GM10266 (cell line): ENCODE measurements around the gene SRD5A2.

Experiments used
- DNase-seq: peaks from one replicate; pipeline ENCODE4 v3.0.0; 2012; ENCODE audit errors: extremely low spot score
- CTCF ChIP-seq: IDR thresholded peaks from 2 replicates; pipeline ENCODE4 v1.5.1; 2012; ENCODE audit warnings: mild to moderate bottlenecking, low read depth; ENCODE audit not compliant: control insufficient read depth, insufficient read depth; ENCODE audit errors: missing control alignments

SRD5A2 gene, protein sequence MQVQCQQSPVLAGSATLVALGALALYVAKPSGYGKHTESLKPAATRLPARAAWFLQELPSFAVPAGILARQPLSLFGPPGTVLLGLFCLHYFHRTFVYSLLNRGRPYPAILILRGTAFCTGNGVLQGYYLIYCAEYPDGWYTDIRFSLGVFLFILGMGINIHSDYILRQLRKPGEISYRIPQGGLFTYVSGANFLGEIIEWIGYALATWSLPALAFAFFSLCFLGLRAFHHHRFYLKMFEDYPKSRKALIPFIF

DNA sequence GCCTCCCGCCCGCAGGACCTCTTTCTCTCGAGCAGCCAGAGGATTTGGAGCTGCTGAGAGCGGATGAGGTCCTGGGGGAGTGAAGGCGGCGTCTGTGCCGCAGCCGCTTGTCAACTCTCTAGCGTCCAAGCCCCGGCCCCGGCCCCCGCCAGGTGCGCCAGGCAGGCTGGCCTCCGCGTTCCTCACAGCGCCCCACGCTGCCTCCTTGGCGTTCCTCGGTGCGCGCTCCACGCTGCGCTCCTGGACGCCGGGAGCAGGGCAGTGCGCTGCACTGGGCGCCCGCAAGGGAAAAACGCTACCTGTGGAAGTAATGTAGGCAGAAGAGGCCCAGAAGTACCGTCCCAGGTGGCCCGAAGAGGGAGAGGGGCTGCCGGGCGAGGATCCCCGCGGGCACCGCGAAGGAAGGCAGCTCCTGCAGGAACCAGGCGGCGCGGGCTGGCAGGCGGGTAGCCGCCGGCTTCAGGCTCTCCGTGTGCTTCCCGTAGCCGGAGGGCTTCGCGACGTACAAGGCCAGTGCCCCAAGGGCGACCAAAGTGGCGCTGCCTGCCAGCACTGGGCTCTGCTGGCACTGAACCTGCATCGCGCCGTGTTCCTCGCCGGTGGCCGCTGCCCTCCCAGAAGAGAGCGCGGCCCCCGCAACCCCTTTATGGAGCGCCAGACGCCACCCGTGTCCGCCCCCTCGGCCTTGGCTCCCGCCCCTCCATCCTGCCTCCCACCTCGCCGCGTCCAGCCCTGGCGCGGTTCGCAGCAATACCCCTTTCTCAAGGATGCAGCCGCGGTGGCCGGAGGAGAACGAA lies at the start of gene SRD5A2:
Gene SRD5A2, minus strand, starts transcription at position 618 of the 797 bp plus-strand sequence. Its CDS starts 38 bp downstream, at position 580.
- no peak for DNase-seq
- TF ChIP-seq CTCF, result no peak

- TF ChIP-seq CTCF, result no peak
- DNase-seq, result no peak
Observed at GRCh38 chr2:31606509-31606908, 25.8 kb upstream of the SRD5A2 start.

DNA sequence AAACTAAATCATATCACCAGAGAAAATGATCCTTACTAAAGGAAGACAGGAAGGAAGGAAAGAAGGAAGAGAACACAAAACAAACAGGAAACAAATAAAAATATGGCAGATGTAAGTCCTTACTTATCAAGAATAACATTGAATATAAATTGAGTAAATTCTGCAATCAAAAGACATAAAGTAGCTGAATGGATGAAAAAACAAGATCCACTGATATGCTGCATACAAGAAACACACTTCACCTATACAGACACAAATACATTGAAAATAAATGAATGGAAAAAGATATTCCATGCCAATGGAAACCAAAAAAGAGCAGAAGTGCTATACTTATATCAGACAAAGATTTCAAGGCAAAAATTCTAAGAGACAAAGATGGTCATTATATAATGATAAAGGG lies 18.0 kb upstream of the SRD5A2 start:
- TF ChIP-seq CTCF, result no peak
- DNase-seq, result no peak

DNA sequence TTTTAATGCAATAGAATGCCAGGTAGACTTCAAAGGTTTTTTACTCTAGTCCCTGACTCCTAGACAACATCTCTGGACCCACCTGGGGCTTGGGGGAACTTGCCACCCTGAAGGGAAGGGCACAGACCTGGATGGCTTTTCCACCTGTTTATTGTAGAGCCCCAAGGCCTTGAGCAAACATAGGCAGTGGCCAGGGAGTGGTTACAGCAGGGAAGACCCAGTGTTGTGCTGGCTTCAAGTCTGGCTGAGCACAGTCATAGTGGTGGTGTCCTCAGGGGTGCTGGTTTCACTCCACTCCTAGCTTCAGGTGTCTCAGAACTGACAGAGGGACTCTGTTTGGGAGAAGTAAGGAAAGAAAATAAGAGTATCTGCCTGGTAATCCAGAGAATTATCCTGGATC lies 5.5 kb upstream of the SRD5A2 start:
- DNase-seq, result no peak
- TF ChIP-seq CTCF, result no peak

DNA sequence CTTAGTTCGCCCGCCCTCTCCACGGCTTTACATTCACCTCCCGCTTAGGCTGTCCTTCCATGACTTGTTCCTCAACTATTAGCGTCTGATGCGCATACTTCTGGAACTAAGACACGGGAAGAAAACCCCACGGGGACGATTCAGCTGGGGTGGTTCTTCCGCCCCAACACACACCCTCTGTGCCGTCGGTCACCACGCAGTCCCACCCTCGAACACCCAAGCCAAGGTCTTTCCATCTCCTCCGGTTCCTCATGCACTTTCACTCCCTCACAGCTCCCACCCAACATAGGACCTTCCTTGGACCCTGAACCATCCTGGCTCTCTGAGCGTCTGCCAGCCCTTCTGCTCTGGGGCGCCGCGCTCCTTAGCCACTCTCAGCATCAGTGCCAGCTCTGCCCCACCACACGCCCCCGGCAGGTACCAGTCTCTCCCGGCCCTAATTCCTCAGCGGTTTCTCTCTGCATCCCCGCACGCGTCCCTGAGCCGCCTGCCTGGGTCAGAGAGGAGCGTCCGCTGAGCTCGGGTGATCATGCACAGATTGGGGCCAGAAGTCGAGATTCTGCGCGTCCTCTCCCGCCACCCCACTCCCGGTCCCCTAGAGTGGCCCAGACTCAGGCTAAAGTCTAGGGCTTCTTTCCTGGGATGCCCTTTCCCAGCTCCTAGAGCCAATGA lies 522 bp upstream of the SRD5A2 start:
- DNase-seq, result no peak
- TF ChIP-seq CTCF, result no peak

- no peak for TF ChIP-seq CTCF
Observed at GRCh38 chr2:31579996-31580320, 780 bp downstream of the SRD5A2 start.

GRCh38 chr2:31578316-31578715 lies 2.4 kb downstream of the SRD5A2 start:
- TF ChIP-seq CTCF, result no peak
- DNase-seq, result no peak

More at GRCh38 chr2:31579996-31580320, 780 bp downstream of the SRD5A2 start:
- DNase-seq, result no peak
